GM19324 (cell line): ENCODE data around the gene TBCCD1.

Experiments used
- ATAC-seq: cut with Tn5 transposase; IDR thresholded peaks from one replicate; pipeline ENCODE4 v1.9.1; 2021; ENCODE audit warnings: mild to moderate bottlenecking, moderate library complexity; ENCODE audit not compliant: unreplicated experiment, low FRiP score

Gene TBCCD1, protein sequence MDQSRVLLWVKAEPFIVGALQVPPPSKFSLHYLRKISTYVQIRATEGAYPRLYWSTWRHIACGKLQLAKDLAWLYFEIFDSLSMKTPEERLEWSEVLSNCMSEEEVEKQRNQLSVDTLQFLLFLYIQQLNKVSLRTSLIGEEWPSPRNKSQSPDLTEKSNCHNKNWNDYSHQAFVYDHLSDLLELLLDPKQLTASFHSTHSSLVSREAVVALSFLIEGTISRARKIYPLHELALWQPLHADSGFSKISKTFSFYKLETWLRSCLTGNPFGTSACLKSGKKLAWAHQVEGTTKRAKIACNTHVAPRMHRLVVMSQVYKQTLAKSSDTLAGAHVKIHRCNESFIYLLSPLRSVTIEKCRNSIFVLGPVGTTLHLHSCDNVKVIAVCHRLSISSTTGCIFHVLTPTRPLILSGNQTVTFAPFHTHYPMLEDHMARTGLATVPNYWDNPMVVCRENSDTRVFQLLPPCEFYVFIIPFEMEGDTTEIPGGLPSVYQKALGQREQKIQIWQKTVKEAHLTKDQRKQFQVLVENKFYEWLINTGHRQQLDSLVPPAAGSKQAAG

DNA sequence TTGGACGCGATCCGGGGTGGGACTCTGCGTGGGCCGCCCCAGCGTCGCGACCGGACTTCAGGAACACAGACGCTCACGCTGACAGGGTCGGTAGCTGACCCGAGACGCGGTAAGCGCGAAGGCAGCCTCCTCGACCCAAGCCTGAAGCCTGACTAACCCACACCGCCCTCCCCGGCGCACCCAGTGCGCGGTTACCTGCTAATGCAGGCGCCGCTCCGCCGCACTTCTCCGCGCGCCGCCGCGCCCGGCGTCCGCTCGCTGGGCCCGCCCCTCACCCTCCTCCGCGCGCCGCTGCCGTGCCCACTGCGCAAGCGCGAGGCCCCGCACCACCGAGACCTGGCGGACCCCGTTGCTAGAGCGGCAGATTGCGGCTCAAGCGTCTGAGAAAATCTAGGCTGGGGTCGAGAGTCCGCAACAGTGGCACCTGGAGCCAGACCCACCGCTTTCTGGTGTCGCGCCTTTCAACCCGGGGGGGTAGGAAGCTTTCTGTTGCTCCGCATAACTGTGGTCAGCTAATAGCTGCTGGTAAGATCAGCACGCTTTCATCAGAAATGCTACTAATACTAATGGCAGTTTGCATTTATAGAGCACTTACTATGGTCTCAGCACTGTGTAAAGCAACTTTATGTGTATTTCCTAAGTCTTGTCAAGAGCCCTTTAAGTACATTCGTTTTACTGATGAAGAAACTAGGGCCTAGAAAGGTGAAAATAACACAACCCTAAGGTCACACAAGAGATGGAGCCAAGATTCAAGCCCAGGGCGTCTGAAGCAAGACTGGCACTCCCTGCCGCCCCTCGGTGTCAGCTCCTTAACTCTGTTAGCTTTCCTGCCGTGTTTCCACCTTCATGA is at the start of gene TBCCD1:
Gene TBCCD1, minus strand, starts transcription at position 268 of the 850 bp plus-strand sequence. CDS start 3,010 bp downstream, outside the sequence.
- ATAC-seq: peak; percentile 50

DNA sequence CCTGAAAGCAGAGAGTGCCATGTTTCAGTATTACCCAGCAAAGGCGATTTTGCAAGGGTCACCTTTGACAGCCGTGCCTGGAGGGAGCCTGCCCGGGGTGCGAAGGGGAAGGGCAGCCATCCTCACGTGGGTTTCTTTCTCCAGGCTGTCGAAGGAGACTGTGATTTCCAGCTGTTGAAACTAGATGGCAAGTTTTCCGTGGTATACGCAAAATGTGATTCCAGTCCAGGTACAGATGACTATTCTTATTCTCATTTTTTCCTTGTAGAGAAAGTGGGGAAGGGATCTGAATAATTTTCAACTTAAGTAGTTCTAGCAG is 49.1 kb upstream of the TBCCD1 start:
- ATAC-seq: no peak

DNA sequence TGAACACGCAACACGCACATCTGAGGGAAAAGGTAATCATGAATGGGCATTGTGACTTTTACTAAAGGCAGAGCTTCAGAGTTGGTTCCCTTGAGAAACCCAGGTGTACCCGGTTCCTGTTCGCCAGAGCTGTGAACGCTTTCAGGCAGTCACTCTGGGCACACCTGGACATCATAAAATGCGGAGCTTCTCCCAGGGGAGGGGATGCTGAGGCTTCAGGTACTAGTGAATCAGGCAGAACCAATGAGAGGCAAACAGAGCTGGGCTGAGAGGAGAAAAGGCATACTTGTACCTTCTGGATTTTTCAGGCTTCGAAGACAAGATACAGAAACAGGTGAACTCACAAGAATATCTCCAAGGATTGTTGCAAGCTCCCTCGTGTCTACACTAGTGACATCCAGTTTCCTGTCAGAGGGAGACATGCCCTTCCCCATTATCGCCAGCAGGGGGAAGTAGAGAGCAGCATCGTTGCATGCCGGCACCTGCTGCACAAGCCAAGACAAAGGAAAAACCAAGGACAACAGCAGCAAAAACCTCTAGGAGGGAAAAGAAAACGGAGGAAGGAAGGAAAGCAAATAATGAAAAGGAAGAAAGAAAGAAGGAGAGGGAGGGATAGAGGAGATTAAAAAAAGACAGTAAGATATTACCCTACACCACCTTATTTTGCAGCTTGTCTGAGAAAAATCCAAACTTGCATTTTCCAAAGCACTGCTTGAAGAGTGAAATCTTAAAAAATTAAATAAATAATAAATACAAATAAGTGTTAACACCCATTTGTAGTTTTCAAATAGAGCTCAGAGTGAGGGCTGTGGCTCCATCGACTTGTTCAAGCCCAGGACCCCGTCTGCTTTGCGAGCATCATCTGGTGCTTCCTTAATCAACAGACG is 47.7 kb upstream of the TBCCD1 start:
- peak; percentile 52 for ATAC-seq

DNA sequence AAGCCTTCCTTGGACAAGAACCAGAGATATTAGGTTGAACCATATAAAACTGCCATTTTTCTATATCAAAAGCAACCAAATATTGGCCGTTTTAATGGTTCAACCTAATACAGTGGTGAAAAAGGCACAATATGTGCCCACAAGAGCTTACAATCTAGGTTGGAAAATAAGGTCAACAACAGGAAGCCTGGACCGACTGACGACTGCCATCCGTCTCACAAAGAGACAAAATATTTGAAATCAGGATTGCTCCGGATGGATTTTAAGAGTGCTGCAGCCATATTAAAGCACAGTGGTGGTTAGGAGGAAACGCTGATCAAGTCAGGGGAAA is 47.1 kb upstream of the TBCCD1 start:
- ATAC-seq: no peak

DNA sequence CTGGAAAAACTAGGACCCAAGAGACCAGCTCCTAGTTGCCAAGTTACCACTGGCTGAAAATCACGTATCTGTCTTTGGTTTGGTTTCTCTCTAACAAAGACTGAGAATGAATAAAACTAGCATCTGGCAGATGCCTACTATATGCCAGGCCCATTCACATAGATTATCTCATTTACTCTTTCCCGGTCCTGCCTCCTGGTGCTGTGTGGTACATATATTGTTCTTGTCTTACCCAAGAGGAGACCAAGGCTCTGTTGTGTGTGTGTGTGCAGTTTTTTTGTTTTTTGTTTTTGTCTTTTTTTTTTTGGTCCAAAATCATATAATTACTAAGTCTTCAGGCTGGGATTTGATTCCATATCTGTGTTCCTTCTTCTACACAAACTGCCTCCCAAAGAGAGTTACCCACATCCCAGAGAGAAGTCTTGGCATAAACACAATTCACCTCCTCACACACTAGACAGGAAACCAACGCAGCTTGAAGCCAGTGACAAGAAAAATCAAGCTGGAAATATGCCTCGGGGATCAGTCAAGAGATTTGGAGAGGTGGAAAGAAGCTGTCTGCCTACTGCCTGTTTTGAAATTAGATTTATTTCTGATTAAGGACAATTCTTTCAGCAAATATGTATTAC is 46.6 kb upstream of the TBCCD1 start:
- no peak for ATAC-seq

DNA sequence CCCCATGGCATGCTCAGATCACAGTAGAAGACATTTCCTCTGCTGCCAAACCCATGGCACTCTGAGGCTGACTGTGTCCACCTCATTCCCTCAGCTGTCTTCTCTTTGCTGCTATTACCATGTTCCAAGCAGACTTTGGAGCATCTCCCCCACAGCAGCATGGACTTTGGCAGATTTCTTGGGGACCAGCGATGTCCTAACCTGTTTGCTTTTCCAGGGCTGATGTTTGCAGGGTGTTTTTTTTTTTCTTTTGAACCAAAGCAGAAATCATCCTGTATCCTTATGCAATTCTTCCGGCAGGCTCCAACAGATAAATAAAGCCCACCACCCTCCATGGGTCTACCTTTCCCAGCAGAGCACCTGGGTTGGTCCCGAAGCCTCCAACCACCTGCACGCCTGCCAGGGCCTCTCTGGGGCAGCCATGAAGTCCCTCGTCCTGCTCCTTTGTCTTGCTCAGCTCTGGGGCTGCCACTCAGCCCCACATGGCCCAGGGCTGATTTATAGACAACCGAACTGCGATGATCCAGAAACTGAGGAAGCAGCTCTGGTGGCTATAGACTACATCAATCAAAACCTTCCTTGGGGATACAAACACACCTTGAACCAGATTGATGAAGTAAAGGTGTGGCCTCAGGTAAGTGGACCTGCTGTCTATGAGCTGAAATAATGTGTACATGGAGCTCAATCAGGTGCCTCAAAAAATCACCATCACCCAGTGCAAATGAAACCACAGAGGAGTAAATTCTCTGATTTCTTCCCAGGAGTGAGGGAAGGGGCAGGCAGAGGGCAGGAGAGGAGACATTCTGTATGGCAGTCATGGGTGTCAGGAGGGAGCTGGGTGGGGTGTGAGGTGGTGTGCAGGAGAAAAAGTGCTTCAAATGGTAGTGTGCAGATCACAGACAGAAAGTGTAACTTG is 45.8 kb upstream of the TBCCD1 start, which contains the start of gene AHSG:
Gene AHSG, plus strand, starts transcription at position 340 of the 916 bp plus-strand sequence. Its CDS starts 82 bp downstream, at position 422.
- no peak for ATAC-seq

DNA sequence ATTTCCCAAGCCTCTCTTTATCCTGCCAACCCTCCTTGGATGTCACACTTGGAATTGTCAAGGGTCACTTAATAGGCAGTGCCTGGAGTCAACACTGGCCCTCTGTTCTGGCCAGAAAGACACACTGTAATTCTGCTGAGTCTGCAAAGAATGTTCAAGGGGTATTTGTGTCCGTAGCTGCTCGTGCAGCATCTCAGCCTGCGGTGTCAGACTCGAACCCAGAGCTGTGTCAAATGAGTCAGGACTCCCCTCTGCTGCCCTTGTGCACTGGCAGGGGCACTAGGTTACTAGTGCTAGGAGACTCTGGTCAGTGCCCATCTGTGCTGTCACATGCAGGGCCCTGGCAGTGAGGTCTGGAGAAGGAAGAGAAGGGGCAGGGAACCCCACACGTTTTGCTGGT is 44.9 kb upstream of the TBCCD1 start:
- no peak for ATAC-seq

DNA sequence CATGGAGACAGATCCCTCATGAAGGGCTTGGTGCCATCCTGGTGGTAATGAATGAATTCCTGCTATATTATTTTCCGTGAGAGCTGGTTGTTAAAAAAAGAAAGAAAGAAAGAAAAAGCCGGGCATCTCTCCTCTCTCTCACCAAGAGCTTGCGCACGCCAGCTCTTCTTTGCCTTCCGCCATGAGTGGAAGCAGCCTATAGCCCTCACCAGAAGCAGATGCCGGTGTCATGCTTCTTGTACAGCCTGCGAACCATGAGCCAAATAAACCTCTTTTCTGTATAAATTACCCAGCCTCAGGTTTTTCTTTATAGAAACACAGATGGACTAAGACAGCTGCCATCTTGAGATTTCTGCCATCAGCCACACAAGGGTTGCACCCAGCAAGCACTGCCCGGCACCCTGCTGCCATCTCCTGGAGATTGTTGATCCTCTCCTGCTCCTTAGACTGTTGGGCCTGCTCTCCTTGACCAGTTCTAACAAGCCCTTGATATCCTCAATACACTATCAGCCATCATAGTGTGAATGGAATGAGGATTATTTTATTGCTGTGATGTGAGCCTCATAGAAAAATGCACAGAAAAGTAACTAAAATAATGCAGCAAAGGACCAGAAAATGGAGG is 42.2 kb upstream of the TBCCD1 start:
- no peak for ATAC-seq

DNA sequence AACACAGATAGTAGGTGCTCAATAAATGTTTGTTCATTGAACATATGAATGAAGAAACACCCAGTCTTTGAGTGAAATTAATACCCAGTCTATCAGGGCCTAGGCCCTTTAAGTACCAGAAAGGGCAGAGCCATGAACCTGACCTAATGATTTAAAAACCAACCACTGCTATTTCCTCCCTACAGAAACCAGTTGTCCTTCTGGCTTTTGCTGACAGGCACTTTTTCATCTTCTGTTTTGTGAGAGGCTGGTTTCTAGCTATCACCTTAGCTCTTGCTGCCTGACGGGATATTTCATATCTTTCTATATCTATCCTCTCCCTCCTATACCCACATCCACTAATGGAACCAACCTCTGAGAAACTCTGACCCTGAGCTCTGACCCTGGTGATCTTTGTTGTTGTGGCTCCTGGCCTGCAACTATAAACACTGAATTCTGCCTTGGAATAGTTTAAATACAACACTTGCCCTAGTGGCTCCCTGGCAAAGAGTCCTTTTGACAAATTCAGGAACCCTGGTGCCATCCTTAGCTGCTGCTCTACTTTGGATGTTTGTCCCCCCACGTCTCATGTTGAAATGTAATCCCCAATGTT is 41.6 kb upstream of the TBCCD1 start:
- no peak for ATAC-seq

DNA sequence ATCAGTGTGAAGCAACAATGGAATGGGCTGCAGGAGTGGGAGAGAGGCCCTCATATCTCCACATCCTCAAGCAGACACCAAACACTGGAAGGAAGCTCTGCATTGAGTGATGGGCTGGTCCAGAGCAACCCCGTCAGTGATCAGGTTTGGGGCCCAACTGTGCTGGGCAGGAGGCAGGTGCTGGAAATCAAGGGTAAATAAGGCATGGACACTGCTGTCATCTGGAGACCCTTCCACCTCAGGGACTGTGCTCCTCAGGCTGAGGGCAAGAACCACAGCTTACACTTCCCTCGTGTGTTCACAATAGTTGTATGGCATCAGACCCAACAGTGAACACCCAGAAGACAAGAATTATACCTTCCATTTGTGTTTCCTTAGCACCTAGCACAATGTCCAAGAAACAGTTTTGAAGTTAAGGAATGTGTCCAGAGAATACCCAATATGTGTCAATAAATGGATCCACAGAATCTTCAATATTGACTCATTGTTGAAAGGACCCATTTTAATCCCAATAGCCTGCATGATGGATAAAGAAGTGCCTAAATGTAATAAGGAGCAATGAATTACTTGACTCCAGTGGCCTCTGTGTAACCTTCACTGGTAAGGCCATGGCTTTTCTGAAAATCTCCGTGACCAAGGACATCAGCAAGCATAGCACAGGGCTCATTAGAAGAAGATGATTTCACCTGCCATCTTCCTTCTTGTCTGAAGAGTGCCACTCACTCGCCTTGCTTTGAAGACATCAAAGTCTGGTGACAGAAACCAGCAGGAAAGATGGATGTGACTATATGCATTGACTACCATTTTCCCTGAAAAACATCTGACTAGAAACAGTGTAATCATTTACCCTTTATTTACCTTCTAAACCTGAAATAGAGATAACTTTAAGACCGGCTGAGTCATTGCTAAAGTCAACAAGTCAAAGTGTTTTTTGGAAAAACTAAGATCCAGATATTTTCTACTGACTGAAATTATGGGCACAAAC is 38.7 kb upstream of the TBCCD1 start:
- no peak for ATAC-seq

DNA sequence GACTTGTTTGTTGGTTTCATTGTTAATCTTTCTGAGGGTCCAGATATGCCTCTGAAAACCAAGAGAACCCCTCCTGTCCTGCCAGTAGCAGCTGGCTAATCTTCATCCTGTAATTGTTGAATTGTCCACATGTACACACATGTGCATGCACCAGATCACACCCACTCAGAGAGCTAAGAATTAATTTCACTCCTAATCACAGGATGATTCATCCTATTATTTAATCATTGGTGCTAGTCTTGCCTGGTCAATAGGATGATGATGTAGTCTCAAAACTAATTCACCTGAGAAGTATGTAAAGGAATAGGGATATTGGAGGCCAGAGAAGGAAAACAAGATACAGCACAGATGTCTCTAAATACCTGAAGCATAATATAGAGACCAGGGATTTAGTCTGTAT is 37.9 kb upstream of the TBCCD1 start:
- no peak for ATAC-seq

DNA sequence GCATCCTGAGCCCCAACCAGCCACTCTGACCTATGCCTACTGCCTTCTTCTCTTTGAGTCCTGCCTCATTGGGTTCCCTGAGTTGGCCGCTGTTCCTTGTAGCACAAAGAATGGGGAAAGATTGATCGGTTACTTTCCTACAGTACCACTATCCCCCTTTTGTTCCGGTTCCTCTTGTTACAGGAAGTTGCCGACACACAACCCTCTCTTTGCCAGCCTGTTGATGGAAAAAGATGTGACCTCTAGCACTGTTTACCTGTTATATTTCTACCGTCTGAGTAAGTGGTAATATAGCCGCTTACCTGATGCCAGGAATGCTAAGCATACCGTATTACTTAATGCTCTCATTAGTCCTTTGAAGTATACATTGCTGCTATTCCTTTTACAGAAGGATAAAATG is 36.0 kb upstream of the TBCCD1 start:
- ATAC-seq: no peak

DNA sequence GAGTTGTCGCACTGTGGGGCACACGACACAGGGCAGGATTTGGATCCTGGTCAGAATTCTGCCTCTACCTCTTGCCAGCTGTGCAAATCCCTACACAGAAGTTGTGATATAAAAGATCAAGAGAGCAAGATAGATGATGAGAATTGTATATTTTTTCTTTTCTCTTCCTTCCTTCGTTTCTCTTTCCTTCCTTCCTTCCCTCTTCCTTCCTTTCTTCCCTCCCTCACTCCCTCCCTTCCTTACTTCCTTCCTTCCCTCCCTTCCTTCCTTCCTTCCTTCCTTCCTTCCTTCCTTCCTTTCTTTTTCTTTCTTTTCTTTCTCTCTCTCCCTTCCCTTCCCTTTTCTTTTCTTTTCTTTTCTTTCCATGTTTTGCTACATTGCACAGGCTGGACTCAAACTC is 33.8 kb upstream of the TBCCD1 start:
- ATAC-seq: no peak

DNA sequence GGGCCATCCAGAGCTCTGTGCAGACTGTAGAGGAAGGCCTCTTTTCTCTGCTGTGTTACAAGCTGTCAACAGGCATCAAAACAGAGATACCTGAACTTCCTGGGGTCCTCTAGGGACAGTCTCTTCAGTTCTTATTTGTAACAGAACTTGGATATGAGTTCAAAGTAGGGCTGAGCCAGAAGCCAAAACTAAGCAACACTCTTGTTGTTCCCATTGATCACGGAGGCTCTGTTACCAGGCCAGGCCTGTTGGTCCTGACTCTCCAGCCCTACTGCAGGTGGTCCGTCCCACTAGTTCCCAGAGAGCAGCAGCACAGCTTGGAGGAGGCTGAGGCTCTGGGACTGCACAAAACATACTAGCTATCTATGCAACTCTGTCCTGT is 32.6 kb upstream of the TBCCD1 start:
- no peak for ATAC-seq

DNA sequence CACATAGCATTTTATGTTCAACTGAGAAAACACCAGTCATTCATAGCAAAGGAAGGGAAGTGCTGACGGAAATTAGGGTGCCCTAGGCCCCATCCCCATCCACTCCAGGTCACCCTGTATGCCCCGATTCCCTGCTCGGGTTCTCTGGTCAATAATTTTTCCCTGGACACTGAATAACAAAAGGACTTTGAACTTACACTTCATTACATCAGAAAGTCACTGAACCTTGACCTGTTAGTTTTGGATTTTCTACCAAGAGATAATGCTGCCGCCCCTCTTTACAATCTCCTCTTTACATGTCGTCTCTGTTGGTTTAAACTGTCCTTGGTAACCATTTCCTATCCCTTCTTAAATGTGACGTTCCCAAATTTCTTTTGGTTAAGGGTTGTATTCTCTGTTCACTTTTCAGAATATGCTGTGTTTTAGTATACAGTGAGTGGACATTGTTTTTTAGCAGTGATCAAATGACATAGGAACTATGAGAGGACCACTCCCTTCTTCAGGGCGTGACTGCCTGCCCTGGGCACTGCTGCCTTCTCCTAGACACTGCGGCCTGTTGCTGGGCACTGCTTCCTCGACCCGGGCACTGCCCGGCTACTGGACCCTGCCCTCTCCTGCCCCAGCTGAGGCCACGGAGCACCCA is 32.1 kb upstream of the TBCCD1 start:
- ATAC-seq: no peak

DNA sequence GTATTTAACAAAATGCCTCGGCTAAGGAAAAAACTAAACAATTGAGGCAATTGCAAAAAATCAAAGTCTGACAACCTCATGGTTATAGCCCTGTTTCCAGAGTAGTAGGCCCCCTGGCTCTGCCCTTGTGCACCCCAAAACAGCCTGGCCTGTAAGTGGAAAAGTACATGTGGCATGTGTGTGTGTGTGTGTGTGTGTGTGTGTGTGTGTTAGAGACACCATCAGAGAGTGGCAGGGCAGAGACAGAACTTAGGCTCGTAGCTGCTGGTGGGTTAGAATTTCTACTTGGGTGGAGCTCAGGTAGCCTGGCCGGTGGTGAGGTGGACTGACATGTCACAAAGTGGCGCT is 31.6 kb upstream of the TBCCD1 start:
- ATAC-seq: no peak
